HEK293T (cell line): Measurements from ENCODE around the gene SH3RF3.

Experiments used
- CTCF ChIA-PET: fragments of 350-600 bp; formaldehyde crosslinking; extraction: SDS; loops from one replicate; lab custom pipeline; 2021; ENCODE audit warnings: antibody characterized with exemption, inconsistent platforms; lab: Yijun Ruan, JAX
- POLR2A ChIA-PET: fragments of 350-600 bp; formaldehyde crosslinking; extraction: SDS; loops from one replicate; lab custom pipeline; 2020; ENCODE audit warnings: antibody characterized with exemption, inconsistent platforms; lab: Yijun Ruan, JAX
- DNase-seq: peaks from one replicate; pipeline ENCODE4 v3.0.0; 2012; ENCODE audit warnings: mixed read lengths; ENCODE audit errors: extremely low spot score
- ARNT ChIP-seq: fragments of 450-650 bp; IDR thresholded peaks from 2 replicates; pipeline ENCODE4 v1.6.1; 2017; ENCODE audit warnings: mild to moderate bottlenecking
- BHLHE40 ChIP-seq: fragments of 450-650 bp; IDR thresholded peaks from 2 replicates; pipeline ENCODE4 v1.6.1; 2016; ENCODE audit warnings: mild to moderate bottlenecking, moderate library complexity, borderline replicate concordance
- CTBP1 ChIP-seq: fragments of 450-650 bp; IDR thresholded peaks from 2 replicates; pipeline ENCODE4 v1.6.1; 2016; ENCODE audit warnings: borderline replicate concordance
- ELF4 ChIP-seq: fragments of 450-650 bp; IDR thresholded peaks from 2 replicates; pipeline ENCODE4 v1.6.1; 2017; ENCODE audit warnings: antibody characterized with exemption
- FOXA1 ChIP-seq: fragments of 450-650 bp; IDR thresholded peaks from 2 replicates; pipeline ENCODE4 v1.6.1; 2016; ENCODE audit warnings: mild to moderate bottlenecking
- FOXK2 ChIP-seq: fragments of 450-650 bp; IDR thresholded peaks from 2 replicates; pipeline ENCODE4 v1.6.1; 2016; ENCODE audit warnings: mild to moderate bottlenecking
- FOXM1 ChIP-seq: fragments of 450-650 bp; IDR thresholded peaks from 2 replicates; pipeline ENCODE4 v1.6.1; 2017; ENCODE audit warnings: mild to moderate bottlenecking, borderline replicate concordance
- HDGF ChIP-seq: fragments of 450-650 bp; IDR thresholded peaks from 2 replicates; pipeline ENCODE4 v1.6.1; 2017; ENCODE audit warnings: antibody characterized with exemption, borderline replicate concordance
- L3MBTL2 ChIP-seq: fragments of 450-650 bp; conservative IDR thresholded peaks from 2 replicates; pipeline ENCODE4 v1.6.1; 2016; ENCODE audit warnings: mild to moderate bottlenecking
- LEF1 ChIP-seq: fragments of 450-650 bp; IDR thresholded peaks from 2 replicates; pipeline ENCODE4 v1.6.1; 2017; ENCODE audit warnings: mild to moderate bottlenecking, borderline replicate concordance
- NFRKB ChIP-seq: fragments of 450-650 bp; IDR thresholded peaks from 2 replicates; pipeline ENCODE4 v1.6.1; 2016; ENCODE audit warnings: mild to moderate bottlenecking, moderate library complexity
- SP1 ChIP-seq: fragments of 450-650 bp; IDR thresholded peaks from 2 replicates; pipeline ENCODE4 v1.6.1; 2017
- SUZ12 ChIP-seq: fragments of 450-650 bp; IDR thresholded peaks from 2 replicates; pipeline ENCODE4 v1.6.1; 2016; ENCODE audit warnings: mild to moderate bottlenecking
- TARDBP ChIP-seq: fragments of 450-650 bp; IDR thresholded peaks from 2 replicates; pipeline ENCODE4 v1.6.1; 2016
- ZNF384 ChIP-seq: fragments of 450-650 bp; IDR thresholded peaks from 2 replicates; pipeline ENCODE4 v1.6.1; 2016
- TF ChIP-seq, protein P1 (sequence below): fragments of 450-650 bp; IDR thresholded peaks from 2 replicates; pipeline ENCODE4 v1.6.1; 2016

Gene SH3RF3

DNA sequence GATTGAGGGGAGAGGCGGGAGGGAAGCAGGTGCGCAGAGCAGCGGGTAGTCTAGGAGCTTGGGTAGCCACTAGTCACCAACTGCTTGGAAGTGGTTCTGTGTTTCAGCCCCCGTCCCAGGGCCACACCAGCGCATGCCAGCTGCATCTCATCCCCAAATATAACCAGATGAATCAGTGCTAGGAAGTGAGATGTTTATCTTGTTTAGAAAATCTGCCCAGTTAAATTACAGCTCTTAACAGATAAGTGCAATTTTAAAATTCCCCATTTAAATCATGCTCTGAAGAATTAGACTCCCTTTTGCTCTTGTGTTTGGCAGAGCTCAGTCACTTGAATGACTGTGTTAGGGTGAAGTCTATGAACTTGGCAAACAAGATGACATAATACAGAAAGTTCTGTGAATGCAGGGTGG, 291.0 kb downstream of the SH3RF3 start:
- TF ChIP-seq ZNF384: no peak
- no peak for TF ChIP-seq FOXM1
- TF ChIP-seq CTBP1: no peak
- no peak for TF ChIP-seq TARDBP
- no peak for TF ChIP-seq ARNT
- TF ChIP-seq LEF1: no peak
- TF ChIP-seq ELF4: no peak
- no peak for TF ChIP-seq FOXA1
- TF ChIP-seq HDGF: no peak
- no peak for TF ChIP-seq SUZ12
- TF ChIP-seq L3MBTL2: no peak
- no peak for TF ChIP-seq BHLHE40
- no peak for TF ChIP-seq SP1
- TF ChIP-seq, protein P1, sequence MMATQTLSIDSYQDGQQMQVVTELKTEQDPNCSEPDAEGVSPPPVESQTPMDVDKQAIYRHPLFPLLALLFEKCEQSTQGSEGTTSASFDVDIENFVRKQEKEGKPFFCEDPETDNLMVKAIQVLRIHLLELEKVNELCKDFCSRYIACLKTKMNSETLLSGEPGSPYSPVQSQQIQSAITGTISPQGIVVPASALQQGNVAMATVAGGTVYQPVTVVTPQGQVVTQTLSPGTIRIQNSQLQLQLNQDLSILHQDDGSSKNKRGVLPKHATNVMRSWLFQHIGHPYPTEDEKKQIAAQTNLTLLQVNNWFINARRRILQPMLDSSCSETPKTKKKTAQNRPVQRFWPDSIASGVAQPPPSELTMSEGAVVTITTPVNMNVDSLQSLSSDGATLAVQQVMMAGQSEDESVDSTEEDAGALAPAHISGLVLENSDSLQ: no peak
- no peak for TF ChIP-seq NFRKB
- TF ChIP-seq FOXK2: no peak
- ChIA-PET POLR2A (no interaction called here), CTCF (interaction anchor here (0.6 to 1.1 kb wide), 2 partner anchors 10 to 481 kb away, joined by 3 to 4 read pairs; no protein-coding TSS in a partner anchor)
- DNase-seq: no peak

DNA sequence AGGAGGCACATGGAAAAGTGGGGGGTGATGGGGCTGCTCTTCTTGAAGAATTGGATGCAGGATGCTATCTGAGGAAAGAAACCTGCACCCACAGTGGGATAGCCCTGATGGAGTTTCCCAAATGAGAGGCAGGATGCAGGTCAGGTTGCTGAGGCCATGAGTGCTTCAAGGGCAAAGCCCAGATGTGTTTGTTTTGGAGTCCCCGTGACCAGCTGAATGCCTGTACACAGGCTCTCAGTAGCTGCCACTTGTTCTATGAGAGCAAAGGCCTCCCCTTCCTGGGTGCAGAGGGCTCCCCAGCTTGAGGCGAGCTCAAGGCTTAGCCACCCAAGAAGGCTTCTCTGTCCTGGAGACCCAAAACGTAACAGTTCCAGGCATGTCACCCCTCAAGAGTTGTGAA, 292.1 kb downstream of the SH3RF3 start:
- ChIA-PET POLR2A (no interaction called here), CTCF (interaction anchor here (0.6 kb wide), 1 partner anchor 10 kb away, joined by 3 read pairs; no protein-coding TSS in a partner anchor)
- DNase-seq: no peak
- TF ChIP-seq NFRKB (no peak), LEF1 (no peak), ZNF384 (no peak), SP1 (no peak), ARNT (no peak), FOXA1 (no peak), ELF4 (no peak), L3MBTL2 (no peak), BHLHE40 (no peak), CTBP1 (no peak), FOXM1 (no peak)
- TF ChIP-seq, protein P1: no peak

DNA sequence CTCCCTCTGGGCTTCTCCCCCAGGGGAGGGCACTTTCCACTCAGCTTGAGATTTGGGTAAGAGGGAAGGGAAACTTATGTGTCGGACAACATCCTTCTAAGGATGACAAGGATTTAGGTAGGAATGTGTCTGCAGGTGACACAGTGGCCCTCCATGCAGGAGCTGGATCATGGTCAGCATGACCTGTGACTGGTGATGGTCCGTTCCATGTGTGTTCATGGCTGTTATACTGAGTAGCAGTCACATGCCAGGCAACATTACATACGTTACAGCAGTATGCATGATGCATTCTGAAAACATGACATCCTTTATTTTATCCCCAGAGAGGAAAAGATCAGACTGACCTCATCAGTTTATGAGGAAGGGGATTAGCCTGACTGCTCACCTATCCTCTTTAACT, 292.6 kb downstream of the SH3RF3 start:
- POLR2A ChIA-PET: no interaction called here
- CTCF ChIA-PET: interaction anchor here (0.6 kb wide), 1 partner anchor 10 kb away, joined by 3 read pairs; no protein-coding TSS in a partner anchor
- DNase-seq: no peak
- TF ChIP-seq CTBP1: no peak
- TF ChIP-seq FOXM1: no peak
- TF ChIP-seq FOXK2: no peak
- no peak for TF ChIP-seq FOXA1
- no peak for TF ChIP-seq ELF4
- no peak for TF ChIP-seq ZNF384
- no peak for TF ChIP-seq HDGF

DNA sequence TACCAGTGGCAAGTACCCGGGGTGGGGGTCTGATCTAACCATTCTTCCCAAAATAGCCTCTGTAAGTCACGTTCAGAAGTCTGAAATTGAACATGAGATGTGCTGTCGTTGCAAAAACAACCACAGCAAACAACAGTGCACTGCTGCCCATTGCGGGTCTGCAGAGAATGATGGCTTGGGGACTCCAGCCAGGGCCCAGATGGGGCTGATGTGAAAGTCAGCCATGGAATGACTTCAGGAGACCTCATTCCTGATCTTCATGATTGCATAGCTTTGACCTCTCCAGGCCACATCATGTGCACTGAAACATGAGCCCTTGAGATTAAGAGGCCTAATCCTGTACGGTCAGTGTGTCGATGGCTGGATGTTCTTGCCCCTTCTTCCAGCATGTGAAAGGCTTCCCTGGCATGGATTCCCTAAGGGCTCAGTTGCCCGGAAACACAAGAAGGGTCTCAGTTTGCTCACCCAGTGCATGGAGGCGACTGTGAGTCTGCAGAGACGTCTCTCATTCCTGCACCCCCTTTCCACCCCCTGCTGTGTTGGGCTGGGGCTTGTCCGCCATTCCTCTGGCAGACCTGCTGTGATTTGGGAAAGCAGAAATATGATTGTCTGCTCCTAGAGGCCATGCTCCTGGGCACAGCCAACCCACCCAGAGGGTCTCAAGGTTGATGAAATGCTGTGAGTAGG, 293.2 kb downstream of the SH3RF3 start:
- DNase-seq: no peak
- TF ChIP-seq NFRKB: no peak
- TF ChIP-seq ELF4: no peak
- no peak for TF ChIP-seq TARDBP
- TF ChIP-seq CTBP1: no peak
- TF ChIP-seq LEF1: no peak
- TF ChIP-seq, protein P1: no peak
- no peak for TF ChIP-seq L3MBTL2
- no peak for TF ChIP-seq SP1
- POLR2A ChIA-PET: no interaction called here
- CTCF ChIA-PET: no interaction called here

DNA sequence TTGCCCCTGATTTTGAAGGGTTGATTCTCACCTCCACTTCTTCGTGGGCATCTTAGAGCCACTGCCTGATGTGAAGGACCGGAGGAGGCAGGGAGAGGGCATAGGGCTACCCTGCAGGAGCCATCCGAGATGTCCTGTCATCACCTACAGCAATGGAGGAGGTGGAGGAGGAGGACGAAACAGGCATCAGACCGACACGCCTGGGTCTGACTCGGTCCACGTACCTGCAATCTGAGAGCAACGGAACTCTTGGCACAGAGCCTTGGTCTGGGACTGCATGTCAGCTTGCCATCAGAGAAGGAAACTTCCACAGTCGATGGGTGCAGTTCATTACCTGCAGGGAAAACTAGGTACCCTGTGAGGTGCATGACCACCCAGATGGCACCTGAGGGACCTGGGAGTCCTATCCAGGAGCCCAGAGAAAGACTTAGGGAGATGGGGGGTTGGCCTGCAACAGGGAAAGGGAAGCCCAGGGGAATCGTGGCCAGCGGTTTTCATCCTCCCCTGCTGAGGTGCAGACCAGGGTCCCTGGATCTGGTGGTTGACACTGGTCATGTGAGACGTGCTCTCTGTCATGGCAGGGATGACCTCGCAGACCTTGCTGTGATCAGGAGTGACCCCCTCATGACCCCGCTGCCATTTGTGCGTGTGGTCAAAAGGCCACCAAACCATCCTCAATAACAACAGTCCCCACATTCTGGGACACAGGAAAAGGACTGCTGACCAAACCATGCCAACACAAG, 293.9 kb downstream of the SH3RF3 start:
- ChIA-PET CTCF (no interaction called here), POLR2A (no interaction called here)
- DNase-seq: no peak
- TF ChIP-seq TARDBP: no peak
- no peak for TF ChIP-seq LEF1
- TF ChIP-seq SUZ12: no peak
- no peak for TF ChIP-seq FOXK2
